ENCODE data around the gene TRAF2.

- TF ChIP-seq POLR2AphosphoS5 (IDR thresholded peaks at IDR 0.05), result no peak
- no peak for TF ChIP-seq CTCF (IDR thresholded peaks at IDR 0.05)
- no peak for TF ChIP-seq POLR2A (IDR thresholded peaks at IDR 0.05)
- TF ChIP-seq EP300 (IDR thresholded peaks at IDR 0.05), result no peak
Measured at GRCh38 chr9:136926749-136927148, 40.4 kb downstream of the TRAF2 start.

All from stomach (tissue), 4 donors.